Left ventricle myocardium superior (tissue), 1 donor: Measurements from ENCODE around the gene APCDD1. TPM values are rescaled to one million over a fixed set of nuclear protein-coding genes. Genes with fewer than 3 reads are reported as not detected.

Source experiments
- ATAC-seq: fragments of 200-7000 bp; cut with Tn5 transposase; one replicate; pipeline ENCODE4 v1.9.1; 2020; ENCODE audit warnings: mild to moderate bottlenecking, moderate library complexity
- DNase-seq: peaks from one replicate; pipeline ENCODE4 v3.0.0-alpha.2; 2020
- intact Hi-C: fragments of 100-400 bp; cut with micrococcal nuclease; formaldehyde crosslinking; loops from one replicate; pipeline ENCODE4 v1.11.0; 2022
- total RNA-seq: library from RNA; stranded (reverse); fragmentation: NEBNext Ultra II Directional; extraction: Animal tissue kit (Norgen Biotek cat#: 25700); gene quantifications from one replicate; pipeline ENCODE4 v1.2.1, GENCODE V29; 2021
- donor health status: DM: no; HTN: yes; CAD: no; lungs with severe emphysema.

The APCDD1 gene
- total RNA-seq, 1 donor from 2014 or later: 24.9 TPM

GRCh38 chr18:10424585-10425307 lies 29.7 kb upstream of the APCDD1 start:
- DNase-seq: peak; percentile 61
- intact Hi-C loops: no loop called here
- peak; percentile 76 for ATAC-seq

- intact Hi-C loops: no loop called here
- ATAC-seq (peak; percentile 56), DNase-seq (no peak)
Observed at GRCh38 chr18:10430677-10431076, 23.8 kb upstream of the APCDD1 start.

- DNase-seq (no peak), ATAC-seq (no peak)
- intact Hi-C loops: no loop called here
Observed at GRCh38 chr18:10431680-10432079, 22.8 kb upstream of the APCDD1 start.

- intact Hi-C loops: no loop called here
- DNase-seq: no peak
- no peak for ATAC-seq
Observed at GRCh38 chr18:10432781-10433180, 21.7 kb upstream of the APCDD1 start.

- intact Hi-C loops: no loop called here
- no peak for ATAC-seq
- DNase-seq: no peak
Observed at GRCh38 chr18:10436160-10436559, 18.3 kb upstream of the APCDD1 start.

GRCh38 chr18:10437837-10438236 lies 16.6 kb upstream of the APCDD1 start:
- intact Hi-C loops: no loop called here
- DNase-seq: no peak
- no peak for ATAC-seq

- intact Hi-C loops: no loop called here
- no peak for DNase-seq
- no peak for ATAC-seq
Observed at GRCh38 chr18:10439898-10440297, 14.5 kb upstream of the APCDD1 start.

GRCh38 chr18:10440884-10441283 lies 13.6 kb upstream of the APCDD1 start:
- ATAC-seq (no peak), DNase-seq (no peak)
- intact Hi-C loops: no loop called here

- intact Hi-C loops: no loop called here
- DNase-seq: no peak
- no peak for ATAC-seq
Observed at GRCh38 chr18:10441472-10441871, 13.0 kb upstream of the APCDD1 start.

GRCh38 chr18:10442551-10442971 lies 11.9 kb upstream of the APCDD1 start:
- intact Hi-C loops: no loop called here
- ATAC-seq (peak; percentile 74), DNase-seq (no peak)

- no peak for ATAC-seq
- no peak for DNase-seq
- intact Hi-C loops: no loop called here
Observed at GRCh38 chr18:10443001-10443400, 11.4 kb upstream of the APCDD1 start.

GRCh38 chr18:10444314-10445006 lies 10.0 kb upstream of the APCDD1 start:
- intact Hi-C loops: no loop called here
- DNase-seq: no peak
- no peak for ATAC-seq

- ATAC-seq (no peak), DNase-seq (no peak)
- intact Hi-C loops: no loop called here
Observed at GRCh38 chr18:10449396-10449795, 5.0 kb upstream of the APCDD1 start.

GRCh38 chr18:10450986-10451385 lies 3.4 kb upstream of the APCDD1 start:
- DNase-seq: no peak
- ATAC-seq: no peak
- intact Hi-C loops: loop anchor here (10.0 kb wide), 1 partner anchor 74 kb away; the partner anchor contains the start of gene NAPG

- intact Hi-C loops: loop anchor here (10.0 kb wide), 1 partner anchor 71 kb away; the partner anchor contains the start of gene NAPG
- DNase-seq (no peak), ATAC-seq (peak; percentile 28)
Observed at GRCh38 chr18:10453261-10453805, 1.1 kb upstream of the APCDD1 start.

GRCh38 chr18:10454681-10455557 lies 484 bp downstream of the APCDD1 start:
- peak; percentile 6 for ATAC-seq
- intact Hi-C loops: loop anchor here (10.0 kb wide), 1 partner anchor 70 kb away; the partner anchor contains the start of gene NAPG
- peak; percentile 57 for DNase-seq

- intact Hi-C loops: loop anchor here (10.0 kb wide), 1 partner anchor 69 kb away; the partner anchor contains the start of gene NAPG
Observed at GRCh38 chr18:10455726-10456453, 1.5 kb downstream of the APCDD1 start.

GRCh38 chr18:10456718-10457117 lies 2.3 kb downstream of the APCDD1 start:
- intact Hi-C loops: loop anchor here (10.0 kb wide), 1 partner anchor 68 kb away; the partner anchor contains the start of gene NAPG

More at GRCh38 chr18:10455726-10456453, 1.5 kb downstream of the APCDD1 start:
- DNase-seq: no peak
- ATAC-seq: no peak

More at GRCh38 chr18:10456718-10457117, 2.3 kb downstream of the APCDD1 start:
- no peak for ATAC-seq
- DNase-seq: no peak
